ENCODE data around the gene SLC5A8. TPM values are rescaled to one million over a fixed set of nuclear protein-coding genes. Genes with fewer than 3 reads are reported as not detected.
A peak's percentile ranks its signal among the peaks of the same experiment; 100 is the strongest.

The SLC5A8 gene
- total RNA-seq, 2 experiments from 2014 or later, result not detected

DNA sequence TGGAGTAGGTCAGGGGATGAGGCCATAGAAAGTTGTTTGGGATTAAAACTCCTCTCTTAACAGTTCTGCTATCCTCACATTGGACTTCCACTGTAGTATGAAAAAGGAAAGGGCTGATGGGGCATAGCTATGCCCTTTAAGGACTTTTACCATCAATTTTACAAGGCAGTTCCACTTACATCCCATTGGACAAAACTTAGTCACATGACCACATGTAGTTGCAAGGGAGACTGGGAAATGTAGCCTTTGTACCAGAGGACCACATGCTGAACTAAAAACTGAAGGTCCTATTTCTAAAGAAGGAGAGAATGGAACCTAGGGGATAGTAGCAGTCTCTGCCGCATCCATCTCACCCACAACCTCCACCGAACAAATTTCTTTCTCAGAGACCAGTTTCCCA lies 6.8 kb upstream of the SLC5A8 start:
- H3K4me3 Mint-ChIP-seq, result no peak overlapping the region
- no peak for DNase-seq
- ChIA-PET POLR2A (no interaction called here), CTCF (no interaction called here)
- H3K36me3 Mint-ChIP-seq (ENCODE audit: low read depth), result no peaks in the 10 kb centered on the region
- no peaks in the 10 kb centered on the region for H3K4me1 Mint-ChIP-seq
- H3K27me3 Mint-ChIP-seq, result peaks cover 15% of the 10 kb centered on the region
- ATAC-seq, result no peak
- H3K27ac Mint-ChIP-seq, result no peak overlapping the region
- peaks cover 17% of the 10 kb centered on the region for H3K9me3 Mint-ChIP-seq (ENCODE audit: low read depth)
- intact Hi-C loops (cut with DNase I, micrococcal nuclease), result no loop called here

DNA sequence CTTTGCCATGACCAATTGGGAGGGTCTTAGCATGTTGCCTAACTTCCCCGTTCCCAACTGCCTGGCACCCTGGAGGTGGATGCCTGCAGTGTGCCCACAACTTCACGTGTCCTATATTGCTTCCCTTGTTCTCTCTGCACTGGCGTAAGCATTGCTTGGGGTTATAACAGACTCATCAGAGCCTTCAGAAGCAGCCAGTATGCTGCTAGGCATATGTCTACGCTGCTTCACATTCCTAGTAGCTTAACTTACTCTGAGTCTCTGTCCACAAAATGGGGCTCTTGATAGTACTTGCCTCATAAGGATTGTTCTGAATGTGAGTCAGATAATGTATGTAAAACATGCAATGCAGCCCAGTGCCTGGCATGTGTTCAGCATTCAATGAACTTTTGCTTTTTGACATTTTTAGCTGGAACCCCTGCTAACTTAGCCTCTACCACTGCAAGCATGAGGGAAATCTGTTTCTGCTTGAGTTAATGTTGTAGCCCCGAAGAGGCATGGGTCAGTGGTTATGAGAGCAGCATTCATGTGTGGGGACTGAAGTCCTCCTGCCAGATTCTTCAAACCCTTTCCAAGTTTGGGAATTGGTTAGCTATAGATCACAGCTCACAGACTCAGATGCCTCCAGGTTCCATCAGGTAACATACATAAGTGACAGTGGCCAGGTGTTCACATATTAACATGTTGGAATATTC lies 2.8 kb downstream of the SLC5A8 start:
- ATAC-seq (no peak), DNase-seq (no peak)
- POLR2A ChIA-PET, result no interaction called here
- Mint-ChIP-seq H3K36me3 (ENCODE audit: low read depth) (no peaks in the 10 kb centered on the region), H3K4me3 (no peak overlapping the region), H3K4me1 (no peaks in the 10 kb centered on the region), H3K27me3 (peaks cover 24% of the 10 kb centered on the region), H3K27ac (no peak overlapping the region), H3K9me3 (ENCODE audit: low read depth) (no peaks in the 10 kb centered on the region)
- intact Hi-C loops (cut with DNase I, micrococcal nuclease), result no loop called here
- CTCF ChIA-PET, result no interaction called here

DNA sequence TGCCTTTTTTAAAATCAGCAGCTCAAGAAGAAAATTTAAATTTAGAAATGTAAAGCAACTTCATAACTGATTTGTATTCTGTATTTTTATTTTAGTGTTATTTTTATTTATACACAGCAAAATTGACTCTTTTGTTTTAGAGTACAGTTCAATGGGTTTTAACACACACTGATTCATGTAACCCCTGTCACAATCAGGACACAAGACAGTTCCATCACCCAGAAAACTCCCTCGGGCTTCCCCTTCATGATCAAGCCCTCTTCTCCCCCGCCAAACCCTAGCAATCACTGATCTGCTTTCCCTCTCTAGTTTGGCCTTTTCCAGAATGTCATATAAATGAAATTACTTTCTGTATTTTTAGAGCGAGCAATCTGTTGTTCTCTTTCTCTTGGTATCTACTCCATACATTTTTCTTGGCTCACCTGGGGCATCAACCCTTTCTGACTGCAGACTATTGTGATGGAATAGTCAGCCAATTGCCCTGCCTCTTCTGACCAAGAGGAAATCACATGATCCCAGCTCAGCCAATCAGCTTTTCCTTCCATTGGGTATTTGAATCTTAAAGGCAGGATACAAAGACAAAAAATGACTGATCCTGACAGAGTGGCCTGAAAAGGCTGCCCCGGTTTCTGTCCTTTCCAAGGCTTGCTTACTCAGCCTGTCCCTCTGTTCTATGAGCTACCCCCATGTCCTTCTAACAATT lies 5.3 kb downstream of the SLC5A8 start:
- CTCF ChIA-PET, result interaction anchor here (1.1 kb wide), 1 partner anchor 13 kb away, joined by 3 read pairs; no protein-coding TSS in a partner anchor
- Mint-ChIP-seq H3K4me3 (no peak overlapping the region), H3K9me3 (ENCODE audit: low read depth) (no peaks in the 10 kb centered on the region), H3K4me1 (no peaks in the 10 kb centered on the region), H3K27me3 (peaks cover 16% of the 10 kb centered on the region), H3K27ac (no peak overlapping the region), H3K36me3 (ENCODE audit: low read depth) (no peaks in the 10 kb centered on the region)
- DNase-seq, result no peak
- ATAC-seq, result no peak
- POLR2A ChIA-PET, result no interaction called here
- intact Hi-C loops (cut with DNase I, micrococcal nuclease), result no loop called here

DNA sequence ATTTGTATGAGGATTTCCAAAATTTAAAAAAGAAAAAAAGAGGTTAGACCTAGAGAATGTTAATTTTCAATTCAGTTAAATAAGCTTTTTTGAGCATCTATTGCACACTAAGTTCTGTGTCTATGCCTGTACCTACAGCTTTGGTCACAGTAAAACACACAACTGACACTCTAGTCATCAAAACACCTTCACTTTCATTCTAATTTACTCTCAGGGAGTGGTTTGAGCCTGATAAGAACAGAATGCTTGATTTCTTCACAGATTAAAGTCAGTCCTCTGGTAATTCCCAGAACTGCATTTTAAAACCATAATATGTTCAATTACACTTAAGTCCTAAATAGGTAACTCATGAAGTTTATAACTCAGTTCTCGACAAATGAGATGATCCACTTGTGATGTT lies 9.2 kb downstream of the SLC5A8 start:
- ATAC-seq (no peak), DNase-seq (no peak)
- Mint-ChIP-seq H3K4me1 (no peaks in the 10 kb centered on the region), H3K9me3 (ENCODE audit: low read depth) (no peaks in the 10 kb centered on the region), H3K36me3 (ENCODE audit: low read depth) (no peaks in the 10 kb centered on the region), H3K4me3 (no peak overlapping the region), H3K27ac (no peak overlapping the region), H3K27me3 (peaks cover 3% of the 10 kb centered on the region)
- ChIA-PET CTCF (no interaction called here), POLR2A (no interaction called here)
- intact Hi-C loops (cut with DNase I, micrococcal nuclease), result no loop called here

DNA sequence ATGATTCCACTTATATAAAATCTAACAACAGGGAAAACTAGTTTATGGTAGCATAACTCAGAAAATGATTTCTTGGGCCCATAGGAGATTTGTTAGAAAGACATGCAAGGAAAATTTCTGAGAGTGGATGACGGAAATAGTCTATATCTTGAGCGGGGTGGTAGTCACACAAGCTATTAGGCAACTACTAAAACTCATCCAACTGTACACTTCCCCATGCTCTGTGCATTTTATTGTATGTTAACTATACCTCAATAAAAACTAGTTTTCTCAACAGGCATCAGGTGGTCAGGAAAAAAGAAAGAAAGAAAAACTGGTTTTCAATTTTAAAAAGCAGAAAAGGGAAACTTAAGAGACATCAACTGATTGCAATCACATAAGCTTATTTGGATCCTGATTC lies 9.9 kb downstream of the SLC5A8 start:
- DNase-seq, result no peak
- Mint-ChIP-seq H3K4me1 (no peaks in the 10 kb centered on the region), H3K36me3 (ENCODE audit: low read depth) (no peaks in the 10 kb centered on the region), H3K9me3 (ENCODE audit: low read depth) (no peaks in the 10 kb centered on the region), H3K27ac (no peak overlapping the region), H3K4me3 (no peak overlapping the region), H3K27me3 (peaks cover 3% of the 10 kb centered on the region)
- ChIA-PET POLR2A (no interaction called here), CTCF (interaction anchor here (1.0 kb wide), 1 partner anchor 9 kb away, joined by 3 read pairs; no protein-coding TSS in a partner anchor)
- ATAC-seq, result no peak
- intact Hi-C loops (cut with DNase I, micrococcal nuclease), result no loop called here

GRCh38 chr12:101186291-101186690 lies 23.7 kb downstream of the SLC5A8 start:
- H3K9me3 Mint-ChIP-seq (ENCODE audit: low read depth), result no peaks in the 10 kb centered on the region
- H3K4me1 Mint-ChIP-seq, result no peaks in the 10 kb centered on the region
- no peak for ATAC-seq
- H3K27ac Mint-ChIP-seq, result no peak overlapping the region
- H3K36me3 Mint-ChIP-seq (ENCODE audit: low read depth), result no peaks in the 10 kb centered on the region
- DNase-seq, result no peak
- H3K27me3 Mint-ChIP-seq, result peaks cover 3% of the 10 kb centered on the region
- POLR2A ChIA-PET, result no interaction called here
- intact Hi-C loops (cut with DNase I, micrococcal nuclease), result no loop called here
- CTCF ChIA-PET, result no interaction called here
- H3K4me3 Mint-ChIP-seq, result no peak overlapping the region

- ATAC-seq (no peak), DNase-seq (no peak)
- Mint-ChIP-seq H3K27me3 (no peaks in the 10 kb centered on the region), H3K4me3 (no peak overlapping the region), H3K36me3 (ENCODE audit: low read depth) (no peaks in the 10 kb centered on the region), H3K9me3 (ENCODE audit: low read depth) (no peaks in the 10 kb centered on the region), H3K4me1 (no peaks in the 10 kb centered on the region), H3K27ac (no peak overlapping the region)
- POLR2A ChIA-PET, result no interaction called here
- CTCF ChIA-PET, result no interaction called here
- intact Hi-C loops (cut with DNase I, micrococcal nuclease), result no loop called here
These were observed 28.3 kb downstream of the SLC5A8 start for GRCh38 chr12:101181776-101182175.

DNA sequence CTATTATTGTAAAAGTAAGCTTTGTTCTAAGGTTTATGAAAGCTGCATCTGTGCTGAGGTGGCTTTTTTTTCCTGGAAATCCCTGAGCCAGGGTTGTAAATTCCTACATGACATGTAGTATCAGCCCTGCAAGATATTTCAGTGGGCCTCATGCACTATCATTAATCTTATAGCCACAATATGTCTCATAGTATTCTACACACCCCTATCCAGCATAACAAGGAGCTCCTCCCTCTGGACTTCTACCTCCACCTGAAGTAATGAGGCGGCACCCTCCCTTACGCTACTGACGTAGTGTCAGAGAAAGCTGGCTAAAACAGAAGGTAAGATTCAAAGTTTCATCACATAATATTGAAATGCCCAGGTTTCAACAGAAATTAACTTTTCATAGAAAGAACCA lies 35.5 kb downstream of the SLC5A8 start:
- H3K4me3 Mint-ChIP-seq, result no peak overlapping the region
- ATAC-seq (no peak), DNase-seq (no peak)
- H3K27me3 Mint-ChIP-seq, result no peaks in the 10 kb centered on the region
- POLR2A ChIA-PET, result interaction anchor here (0.6 kb wide), 1 partner anchor 1305 kb away, joined by 3 read pairs; no protein-coding TSS in a partner anchor
- intact Hi-C loops (cut with DNase I, micrococcal nuclease), result no loop called here
- CTCF ChIA-PET, result no interaction called here
- no peak overlapping the region for H3K27ac Mint-ChIP-seq
- peaks cover 5% of the 10 kb centered on the region for H3K9me3 Mint-ChIP-seq (ENCODE audit: low read depth)
- no peaks in the 10 kb centered on the region for H3K4me1 Mint-ChIP-seq
- no peaks in the 10 kb centered on the region for H3K36me3 Mint-ChIP-seq (ENCODE audit: low read depth)

DNA sequence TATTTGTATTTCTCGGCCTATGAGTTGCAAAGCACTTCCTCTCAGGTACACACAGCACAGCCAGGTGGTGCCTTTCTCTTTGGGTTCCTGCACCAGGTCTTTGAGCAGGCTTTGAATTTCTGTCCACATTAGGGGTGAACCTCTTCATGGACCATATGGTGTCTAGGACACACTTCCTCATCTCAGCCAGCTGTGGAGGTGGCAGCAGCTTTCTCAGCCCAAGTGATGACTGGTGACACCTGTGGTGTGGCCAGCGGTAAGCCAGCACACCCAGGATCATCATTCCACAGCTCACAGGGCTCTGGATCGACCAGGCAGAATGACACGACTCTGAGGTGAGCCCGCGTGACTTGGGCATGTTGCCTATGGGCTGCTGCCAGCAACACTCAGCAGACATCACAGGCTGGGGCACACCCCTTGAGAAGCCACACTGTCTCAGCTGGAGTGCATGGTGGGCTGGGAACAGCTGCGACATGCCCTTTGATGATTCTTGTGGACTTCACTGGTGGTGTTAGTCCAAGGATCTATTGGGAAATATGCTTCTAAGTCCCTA lies 36.8 kb downstream of the SLC5A8 start:
- Mint-ChIP-seq H3K4me1 (no peaks in the 10 kb centered on the region), H3K36me3 (ENCODE audit: low read depth) (no peaks in the 10 kb centered on the region), H3K27ac (no peak overlapping the region), H3K4me3 (no peak overlapping the region), H3K27me3 (no peaks in the 10 kb centered on the region), H3K9me3 (ENCODE audit: low read depth) (peaks cover 5% of the 10 kb centered on the region)
- DNase-seq, result no peak
- no peak for ATAC-seq
- intact Hi-C loops (cut with DNase I, micrococcal nuclease), result no loop called here
- POLR2A ChIA-PET, result no interaction called here
- CTCF ChIA-PET, result interaction anchor here (0.5 kb wide), 1 partner anchor 21 kb away, joined by 3 read pairs; no protein-coding TSS in a partner anchor

GRCh38 chr12:101172316-101172715 lies 37.7 kb downstream of the SLC5A8 start:
- H3K36me3 Mint-ChIP-seq (ENCODE audit: low read depth), result no peaks in the 10 kb centered on the region
- no peaks in the 10 kb centered on the region for H3K4me1 Mint-ChIP-seq
- ChIA-PET POLR2A (no interaction called here), CTCF (no interaction called here)
- no peak overlapping the region for H3K4me3 Mint-ChIP-seq
- DNase-seq, result peak; percentile 10
- intact Hi-C loops (cut with DNase I, micrococcal nuclease), result no loop called here
- peaks cover 5% of the 10 kb centered on the region for H3K9me3 Mint-ChIP-seq (ENCODE audit: low read depth)
- no peak overlapping the region for H3K27ac Mint-ChIP-seq
- no peak for ATAC-seq
- no peaks in the 10 kb centered on the region for H3K27me3 Mint-ChIP-seq

DNA sequence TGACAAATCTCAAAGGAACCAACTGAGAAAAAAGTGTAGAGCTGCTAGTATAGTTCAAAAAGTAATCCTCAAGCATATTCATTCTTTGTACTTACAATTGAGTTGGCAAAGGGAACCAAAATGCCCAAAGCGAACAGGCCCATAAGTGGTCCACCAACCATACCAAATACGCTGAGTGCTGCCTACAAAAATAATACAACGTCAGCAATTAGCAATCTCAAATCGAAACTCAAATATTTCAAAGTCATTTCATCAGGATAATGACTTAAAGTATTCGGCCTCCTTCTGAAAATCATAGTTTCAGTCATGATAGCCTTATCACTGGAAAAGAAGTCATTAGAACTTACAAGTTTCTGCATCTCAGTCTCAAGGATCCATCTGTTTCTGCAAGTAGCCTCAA lies 42.0 kb downstream of the SLC5A8 start:
- DNase-seq (no peak), ATAC-seq (no peak)
- ChIA-PET POLR2A (no interaction called here), CTCF (no interaction called here)
- Mint-ChIP-seq H3K4me3 (no peak overlapping the region), H3K27ac (no peak overlapping the region), H3K9me3 (ENCODE audit: low read depth) (no peaks in the 10 kb centered on the region), H3K4me1 (no peaks in the 10 kb centered on the region), H3K36me3 (ENCODE audit: low read depth) (no peaks in the 10 kb centered on the region), H3K27me3 (peaks cover 2% of the 10 kb centered on the region)
- intact Hi-C loops (cut with DNase I, micrococcal nuclease), result no loop called here

DNA sequence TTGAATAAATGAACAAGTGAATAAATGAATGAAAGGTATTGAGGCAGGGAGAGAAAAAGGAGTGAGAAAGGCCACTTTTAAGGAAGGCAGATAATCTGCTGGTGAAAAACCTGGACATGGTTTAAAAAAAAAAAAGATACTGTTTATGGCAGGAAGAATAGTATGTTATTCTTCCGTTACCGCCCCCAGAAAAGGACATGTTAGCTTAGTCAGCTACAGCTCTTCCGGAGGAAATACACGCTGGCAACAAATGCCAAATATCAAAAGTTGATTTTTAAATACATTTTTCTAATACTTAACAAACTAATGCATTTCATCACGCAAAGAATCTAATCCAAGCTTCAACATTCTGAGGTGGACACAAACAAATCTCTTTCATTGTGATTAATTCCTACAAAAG lies 43.2 kb downstream of the SLC5A8 start:
- CTCF ChIA-PET, result interaction anchor here (1.5 kb wide), 1 partner anchor 11 kb away, joined by 7 read pairs; no protein-coding TSS in a partner anchor
- DNase-seq (no peak), ATAC-seq (no peak)
- intact Hi-C loops (cut with DNase I, micrococcal nuclease), result no loop called here
- Mint-ChIP-seq H3K36me3 (ENCODE audit: low read depth) (no peaks in the 10 kb centered on the region), H3K27ac (no peak overlapping the region), H3K27me3 (peaks cover 2% of the 10 kb centered on the region), H3K4me1 (no peaks in the 10 kb centered on the region), H3K9me3 (ENCODE audit: low read depth) (no peaks in the 10 kb centered on the region), H3K4me3 (no peak overlapping the region)
- POLR2A ChIA-PET, result no interaction called here
